HG03520 (cell line): ENCODE data around the gene NELFB.

Experiments
- ATAC-seq: cut with Tn5 transposase; IDR thresholded peaks from one replicate; pipeline ENCODE4 v1.9.1; 2021; ENCODE audit warnings: mild to moderate bottlenecking, moderate library complexity; ENCODE audit not compliant: unreplicated experiment

The NELFB gene

DNA sequence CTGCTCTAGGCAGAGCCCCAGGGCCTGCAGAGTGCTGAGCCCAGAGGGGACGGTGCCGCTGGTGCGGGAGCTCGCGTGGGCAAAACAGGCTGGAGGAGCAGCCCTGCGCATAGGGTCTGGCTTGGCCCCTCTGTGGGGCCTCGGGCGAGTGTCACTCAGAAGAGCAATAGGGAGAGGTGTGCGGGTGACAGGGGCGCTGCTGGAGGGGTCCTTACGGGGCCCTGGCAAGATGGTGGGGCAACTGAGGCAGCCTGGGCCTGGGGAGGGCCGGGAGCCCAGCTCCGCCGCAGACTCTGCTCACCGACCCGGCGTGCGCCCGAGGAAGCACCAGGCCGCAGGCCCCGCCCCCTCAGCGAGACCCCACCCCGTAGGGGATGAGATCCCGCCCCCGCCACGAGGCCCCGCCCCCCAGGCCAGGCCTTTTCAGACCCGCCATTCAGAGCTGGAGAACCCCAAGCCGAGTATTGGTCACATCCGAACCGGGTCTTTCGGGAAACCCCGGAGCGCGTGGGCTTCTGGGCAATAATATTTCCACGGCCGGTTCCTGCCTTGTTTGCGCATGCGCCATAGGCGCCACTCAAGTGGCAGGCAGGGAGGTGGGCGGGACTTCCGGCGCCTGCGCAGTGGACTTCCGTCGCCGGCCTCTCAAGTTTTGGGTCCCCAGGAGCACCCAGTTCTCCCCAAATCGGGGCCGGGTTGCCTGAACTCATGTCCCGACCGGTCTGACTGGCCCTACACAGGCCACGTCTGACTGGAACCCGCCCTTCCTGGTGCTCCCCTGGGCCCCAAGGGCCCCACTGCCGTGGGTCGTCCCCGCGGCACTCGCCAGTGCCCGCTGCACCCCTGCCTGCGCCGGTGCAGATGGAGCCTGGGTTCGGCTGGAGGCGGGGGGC is 31.8 kb upstream of the NELFB start:
- peak; percentile 71 for ATAC-seq

DNA sequence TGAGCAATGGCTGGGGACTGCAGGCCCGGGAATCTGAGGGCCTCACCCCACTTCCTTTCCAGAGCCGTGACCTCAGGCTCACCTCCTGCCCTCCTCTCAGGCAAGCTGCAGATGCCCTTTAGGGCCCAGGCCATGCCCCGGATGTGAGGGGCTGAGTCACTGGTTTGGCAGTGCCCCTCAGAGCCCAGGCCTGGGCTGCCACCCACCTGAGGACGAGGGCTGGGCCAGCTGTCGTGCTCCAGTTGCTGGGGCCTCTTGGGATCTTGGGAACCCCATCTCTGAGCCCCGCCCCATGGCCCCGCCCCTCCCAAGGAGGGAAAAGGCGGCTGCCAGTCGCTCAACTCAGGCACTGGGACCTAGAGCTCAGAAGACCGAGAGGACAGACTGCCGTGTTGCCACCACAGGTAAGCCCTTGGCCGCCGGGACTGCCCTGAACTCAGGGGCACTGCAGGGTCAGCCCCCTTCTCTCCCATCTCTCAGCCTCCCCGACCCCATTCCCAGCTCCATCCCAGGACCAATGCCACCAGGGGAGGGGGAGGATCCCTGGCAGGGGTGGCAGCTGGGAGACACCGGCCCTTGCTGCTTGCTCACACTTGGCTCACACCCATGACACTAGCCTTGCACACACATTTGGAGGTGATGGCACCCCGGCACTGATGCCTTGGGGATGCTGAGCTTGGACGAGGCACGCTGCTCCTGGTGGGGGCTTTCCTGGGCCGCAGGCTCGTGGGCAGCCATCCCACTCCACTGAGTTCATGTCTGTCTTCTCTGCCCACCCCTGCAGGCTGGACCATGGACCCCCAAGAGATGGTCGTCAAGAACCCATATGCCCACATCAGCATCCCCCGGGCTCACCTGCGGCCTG is 30.1 kb upstream of the NELFB start, which contains the start of gene CYSRT1:
CYSRT1 (plus strand) TSS at position 345 of the 865 bp plus-strand sequence; CDS start at position 793, 448 bp downstream.
- ATAC-seq: no peak

GRCh38 chr9:137225699-137226331 is 29.3 kb upstream of the NELFB start:
- ATAC-seq: no peak

- no peak for ATAC-seq
Observed at GRCh38 chr9:137226338-137227053, 28.6 kb upstream of the NELFB start.

GRCh38 chr9:137227054-137227852 is 27.9 kb upstream of the NELFB start, which contains the start of gene RNF224:
Gene RNF224, plus strand, starts transcription at chr9:137227502. Its CDS starts 834 bp downstream, at chr9:137228336.
- no peak for ATAC-seq

- no peak for ATAC-seq
Observed at GRCh38 chr9:137227853-137228505, 27.1 kb upstream of the NELFB start.

DNA sequence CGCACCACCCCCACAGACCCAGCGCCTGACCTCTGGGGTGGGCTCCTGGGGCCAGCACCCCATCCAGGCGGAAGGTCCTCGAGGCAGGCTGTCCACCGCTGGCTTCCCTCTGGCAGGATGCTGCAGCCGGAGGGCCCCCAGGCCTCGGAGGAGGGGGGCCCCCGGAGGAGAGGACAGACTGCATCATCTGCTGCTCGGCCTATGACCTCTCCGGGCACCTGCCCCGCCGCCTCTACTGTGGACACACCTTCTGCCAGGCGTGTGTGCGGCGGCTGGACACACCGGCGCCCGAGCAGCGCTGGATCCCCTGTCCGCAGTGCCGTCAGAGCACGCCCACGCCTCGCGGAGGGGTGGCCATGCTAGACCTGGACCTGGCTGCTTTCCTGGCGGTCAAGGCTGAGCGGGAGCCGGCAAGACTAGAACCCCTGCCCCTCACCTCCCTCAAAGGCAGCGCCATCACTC is 26.6 kb upstream of the NELFB start:
- no peak for ATAC-seq

- no peak for ATAC-seq
Observed at GRCh38 chr9:137228968-137229896, 25.9 kb upstream of the NELFB start.

DNA sequence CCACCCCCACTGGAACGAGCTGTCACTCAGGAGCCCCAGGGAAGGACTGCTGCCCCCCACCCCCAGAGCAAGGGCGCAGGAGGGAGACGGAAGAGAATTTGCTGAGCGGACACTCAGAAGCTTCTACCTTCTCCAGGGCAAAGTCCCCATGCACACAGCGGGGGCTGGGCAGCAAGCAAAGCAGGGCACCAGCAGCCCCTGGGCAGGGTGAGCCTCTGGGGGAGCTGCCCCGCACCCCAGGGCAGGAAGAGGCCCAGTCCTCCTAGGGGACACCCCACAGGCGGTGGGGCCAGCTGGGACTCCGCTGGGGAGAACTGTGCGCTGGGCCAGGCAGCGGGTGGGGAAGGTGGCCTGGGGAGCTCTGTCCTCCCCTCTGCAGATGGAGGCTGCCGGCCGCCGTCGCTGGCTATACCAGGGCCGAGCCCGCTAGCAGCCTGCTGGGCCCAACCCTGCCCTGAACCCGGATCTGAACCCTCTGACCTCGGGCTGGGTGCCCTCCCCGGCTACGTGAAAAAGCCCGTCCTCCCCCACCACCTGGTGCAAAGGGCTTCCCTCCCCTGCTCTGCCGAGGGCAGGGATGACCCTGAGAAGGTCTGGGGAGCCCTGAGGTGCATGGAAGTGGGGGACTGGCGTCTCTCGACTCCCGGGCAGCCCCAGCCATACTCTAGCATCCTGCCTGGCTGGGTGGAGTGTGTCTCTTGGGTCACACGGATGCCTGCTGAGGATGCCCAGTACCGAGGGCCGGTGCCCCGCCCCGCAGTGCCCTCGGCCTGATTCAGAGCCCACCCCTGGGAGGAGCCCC is 25.0 kb upstream of the NELFB start:
- no peak for ATAC-seq

- ATAC-seq: no peak
Observed at GRCh38 chr9:137230705-137231371, 24.3 kb upstream of the NELFB start, which contains the start of gene SLC34A3. Gene SLC34A3, plus strand, starts transcription at chr9:137230901. Its CDS starts 802 bp downstream, at chr9:137231703.

GRCh38 chr9:137231372-137232039 is 23.6 kb upstream of the NELFB start:
- no peak for ATAC-seq

DNA sequence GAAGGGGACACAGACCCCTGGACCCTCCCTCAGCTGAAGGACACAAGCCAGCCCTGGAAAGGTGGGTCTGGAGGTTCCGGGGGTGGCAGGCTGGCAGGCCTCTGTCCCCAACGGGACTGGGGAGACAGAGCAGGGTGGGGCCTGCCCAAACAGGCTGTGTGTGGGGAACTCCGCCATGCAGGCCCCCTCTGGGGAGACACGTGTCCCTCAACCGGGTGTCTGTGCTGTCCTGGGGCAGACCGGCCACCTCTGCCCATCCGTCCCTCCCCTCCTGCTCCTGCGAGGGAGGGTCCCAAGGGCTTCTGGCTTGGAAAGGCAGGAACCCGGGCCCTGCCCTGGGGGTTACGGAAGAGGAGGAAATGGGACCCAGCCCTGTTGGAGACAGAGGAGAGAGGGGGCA is 23.0 kb upstream of the NELFB start:
- no peak for ATAC-seq

- ATAC-seq: no peak
Observed at GRCh38 chr9:137232510-137232909, 22.6 kb upstream of the NELFB start.

DNA sequence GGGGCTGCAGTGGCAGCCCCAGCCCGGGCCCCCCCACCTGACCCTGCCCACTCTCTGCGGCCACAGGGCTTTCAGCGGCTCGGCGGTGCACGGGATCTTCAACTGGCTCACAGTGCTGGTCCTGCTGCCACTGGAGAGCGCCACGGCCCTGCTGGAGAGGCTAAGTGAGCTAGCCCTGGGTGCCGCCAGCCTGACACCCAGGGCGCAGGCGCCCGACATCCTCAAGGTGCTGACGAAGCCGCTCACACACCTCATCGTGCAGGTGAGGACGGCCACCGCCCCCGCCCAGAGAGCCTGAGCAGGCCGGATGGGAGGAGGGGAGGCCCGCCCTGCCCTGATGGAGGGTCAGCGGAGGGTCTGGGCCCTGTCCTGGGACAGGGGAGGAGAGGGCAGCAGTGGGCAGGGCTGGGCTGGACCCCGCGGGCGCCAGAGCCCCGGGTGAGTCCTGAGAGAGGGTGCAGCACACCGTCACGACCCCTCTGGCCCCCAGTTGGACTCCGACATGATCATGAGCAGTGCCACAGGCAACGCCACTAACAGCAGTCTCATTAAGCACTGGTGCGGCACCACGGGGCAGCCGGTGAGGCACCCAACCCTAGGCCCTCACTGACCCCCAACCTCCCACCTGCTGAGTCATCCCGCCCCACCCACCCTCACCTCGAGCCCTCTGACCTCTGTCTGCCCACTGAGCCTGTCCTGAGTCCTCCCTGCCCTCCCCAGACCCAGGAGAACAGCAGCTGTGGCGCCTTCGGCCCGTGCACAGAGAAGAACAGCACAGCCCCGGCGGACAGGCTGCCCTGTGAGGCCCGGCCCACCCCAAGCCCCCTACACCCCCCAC is 21.8 kb upstream of the NELFB start:
- no peak for ATAC-seq
